Muscle of leg (tissue), 11 donors: ENCODE measurements around the gene TCL1A. TPM values are rescaled to one million over a fixed set of nuclear protein-coding genes. Genes with fewer than 3 reads are reported as not detected.
"Not testable (repeated sequence)": the region's sequence is repeated elsewhere in the genome, so short reads cannot be mapped to it uniquely, and the experiment has no call there.

Experiments used
- DNase-seq: peaks from one replicate; pipeline ENCODE4 v3.0.0; 2013
- H3K27ac ChIP-seq: one replicate; pipeline ENCODE4 v1.5.1; 2013; ENCODE audit warnings: mild to moderate bottlenecking, low read length, control low read depth
- H3K27me3 ChIP-seq: one replicate; pipeline ENCODE4 v1.6.1; 2013; ENCODE audit warnings: low read length; ENCODE audit not compliant: control insufficient read depth, insufficient read depth
- H3K36me3 ChIP-seq: one replicate; pipeline ENCODE4 v1.6.1; 2013; ENCODE audit warnings: low read length; ENCODE audit not compliant: control insufficient read depth, insufficient read depth
- H3K4me1 ChIP-seq: one replicate; pipeline ENCODE4 v1.6.1; 2013; ENCODE audit warnings: low read length; ENCODE audit not compliant: control insufficient read depth, insufficient read depth
- H3K4me3 ChIP-seq: one replicate; pipeline ENCODE4 v1.5.1; 2013; ENCODE audit warnings: low read length, control low read depth
- H3K9me3 ChIP-seq: replicated peaks from 2 replicates; pipeline ENCODE4 v1.6.1; 2013; ENCODE audit warnings: low read depth, low read length; ENCODE audit not compliant: control insufficient read depth
- WGBS: methylation state at CpG from one replicate; pipeline ENCODE4 v1.1.5; 2013; ENCODE audit warnings: missing lambda C conversion rate; ENCODE audit not compliant: insufficient coverage; 5-methylcytosine and 5-hydroxymethylcytosine counted together
- polyA plus RNA-seq, 8 donors: library from polyadenylated mRNA; unstranded; fragments of 120-200 nt; gene quantifications; one replicate each; pipeline versions ENCODE4 v1.2.1 to v1.2.3, GENCODE V29; 2013; ENCODE audit warnings: inconsistent platforms in 1 of 8, low replicate concordance in 1 of 8; ENCODE audit not compliant: insufficient read length in 8 of 8, insufficient read depth in 1 of 8
- total RNA-seq: library from RNA; stranded (reverse); fragments of 120-200 nt; gene quantifications from one replicate; pipeline ENCODE4 v1.2.4, GENCODE V29; 2013

The TCL1A gene
- total and polyA plus RNA-seq, 9 donors = 0.40 to 2.1 (median 1.1) TPM

- Histone ChIP-seq H3K9me3 (no peaks in the 10 kb centered on the region), H3K27me3 (no peaks in the 10 kb centered on the region), H3K27ac (no peak overlapping the region), H3K36me3 (no peaks in the 10 kb centered on the region), H3K4me3 (no peak overlapping the region), H3K4me1 (peaks cover 2% of the 10 kb centered on the region)
- WGBS = no CpG with 5 or more reads among the region's 1 CpG
- no peak for DNase-seq
These were observed 25.4 kb upstream of the TCL1A start for GRCh38 chr14:95739356-95739755.

GRCh38 chr14:95733212-95733611 is 19.3 kb upstream of the TCL1A start:
- no CpG with 5 or more reads among the region's 1 CpG for WGBS
- Histone ChIP-seq H3K9me3 (no peaks in the 10 kb centered on the region), H3K27me3 (no peaks in the 10 kb centered on the region), H3K4me1 (no peaks in the 10 kb centered on the region), H3K27ac (no peak overlapping the region), H3K4me3 (no peak overlapping the region), H3K36me3 (no peaks in the 10 kb centered on the region)
- DNase-seq = no peak

GRCh38 chr14:95730126-95730525 is 16.2 kb upstream of the TCL1A start:
- Histone ChIP-seq H3K27ac (no peak overlapping the region), H3K27me3 (no peaks in the 10 kb centered on the region), H3K4me1 (no peaks in the 10 kb centered on the region), H3K36me3 (no peaks in the 10 kb centered on the region), H3K4me3 (no peak overlapping the region), H3K9me3 (no peaks in the 10 kb centered on the region)
- no peak for DNase-seq
- WGBS = 63% methylated on average over 1 of the region's 5 CpGs

- 61% methylated on average over 4 of the region's 8 CpGs for WGBS
- not testable (repeated sequence) for H3K36me3 ChIP-seq, H3K4me1 ChIP-seq, DNase-seq, H3K4me3 ChIP-seq, H3K9me3 ChIP-seq, H3K27ac ChIP-seq, H3K27me3 ChIP-seq
These were observed 15.6 kb upstream of the TCL1A start for GRCh38 chr14:95729402-95730028.

- DNase-seq = no peak
- peaks cover 4% of the 10 kb centered on the region for H3K9me3 ChIP-seq
- no peak overlapping the region for H3K4me3 ChIP-seq
- no peak overlapping the region for H3K27ac ChIP-seq
- 73% methylated on average over 3 of the region's 6 CpGs for WGBS
- no peaks in the 10 kb centered on the region for H3K4me1 ChIP-seq
- no peaks in the 10 kb centered on the region for H3K27me3 ChIP-seq
- H3K36me3 ChIP-seq = no peaks in the 10 kb centered on the region
These were observed 13.3 kb upstream of the TCL1A start for GRCh38 chr14:95727056-95727700.

- no peaks in the 10 kb centered on the region for H3K4me1 ChIP-seq
- H3K27ac ChIP-seq = no peak overlapping the region
- peaks cover 4% of the 10 kb centered on the region for H3K9me3 ChIP-seq
- WGBS = 89% methylated on average over 1 of the region's 5 CpGs
- no peak overlapping the region for H3K4me3 ChIP-seq
- DNase-seq = no peak
- H3K36me3 ChIP-seq = no peaks in the 10 kb centered on the region
- no peaks in the 10 kb centered on the region for H3K27me3 ChIP-seq
These were observed 11.9 kb upstream of the TCL1A start for GRCh38 chr14:95725685-95726336.

- no peaks in the 10 kb centered on the region for H3K27me3 ChIP-seq
- no CpG with 5 or more reads among the region's 1 CpG for WGBS
- H3K36me3 ChIP-seq = no peaks in the 10 kb centered on the region
- H3K27ac ChIP-seq = no peak overlapping the region
- DNase-seq = no peak
- peaks cover 4% of the 10 kb centered on the region for H3K9me3 ChIP-seq
- no peak overlapping the region for H3K4me3 ChIP-seq
- no peaks in the 10 kb centered on the region for H3K4me1 ChIP-seq
These were observed 8.7 kb upstream of the TCL1A start for GRCh38 chr14:95722525-95723190.

GRCh38 chr14:95712398-95712797 is 1.5 kb downstream of the TCL1A start:
- Histone ChIP-seq H3K36me3 (no peaks in the 10 kb centered on the region), H3K27ac (no peak overlapping the region), H3K4me3 (no peak overlapping the region), H3K27me3 (peaks cover 17% of the 10 kb centered on the region), H3K9me3 (no peaks in the 10 kb centered on the region), H3K4me1 (no peaks in the 10 kb centered on the region)
- no peak for DNase-seq
- WGBS = 70% methylated on average over 4 of the region's 9 CpGs

- H3K27ac ChIP-seq = no peak overlapping the region
- H3K27me3 ChIP-seq = peaks cover 17% of the 10 kb centered on the region
- H3K4me3 ChIP-seq = no peak overlapping the region
- H3K9me3 ChIP-seq = no peaks in the 10 kb centered on the region
- no peaks in the 10 kb centered on the region for H3K36me3 ChIP-seq
- DNase-seq = peak; percentile 3
- no CpG with 5 or more reads among the region's 9 CpGs for WGBS
- H3K4me1 ChIP-seq = no peaks in the 10 kb centered on the region
These were observed 2.3 kb downstream of the TCL1A start for GRCh38 chr14:95711476-95712176.

- Histone ChIP-seq H3K9me3 (no peaks in the 10 kb centered on the region), H3K27me3 (peaks cover 16% of the 10 kb centered on the region), H3K36me3 (no peaks in the 10 kb centered on the region), H3K4me1 (no peaks in the 10 kb centered on the region), H3K27ac (no peak overlapping the region), H3K4me3 (no peak overlapping the region)
- WGBS = 81% methylated on average over 17 of the region's 17 CpGs
- no peak for DNase-seq
These were observed 3.8 kb downstream of the TCL1A start for GRCh38 chr14:95710106-95710505.
